HEK293 (cell line): ENCODE results near the gene ACSM6.

ENCODE experiments used
- CTCF ChIP-seq: fragments of 450-650 bp; formaldehyde crosslinking; IDR thresholded peaks from 2 replicates; pipeline ENCODE4 v1.5.1; 2016; ENCODE audit warnings: missing biosample characterization, missing genetic modification characterization
- PRDM1 ChIP-seq: fragments of 450-650 bp; formaldehyde crosslinking; IDR thresholded peaks from 2 replicates; pipeline ENCODE4; 2016; ENCODE audit warnings: missing biosample characterization, missing genetic modification characterization
- PRDM4 ChIP-seq: fragments of 450-650 bp; formaldehyde crosslinking; IDR thresholded peaks from 2 replicates; pipeline ENCODE4 v1.5.1; 2017; ENCODE audit warnings: missing biosample characterization, missing genetic modification characterization
- TCF7L2 ChIP-seq: IDR thresholded peaks from 2 replicates; pipeline ENCODE4 v1.6.1; 2011; ENCODE audit warnings: low read depth, mild to moderate bottlenecking, inconsistent platforms, low read length, moderate library complexity, borderline replicate concordance
- ZNF114 ChIP-seq: fragments of 450-650 bp; formaldehyde crosslinking; IDR thresholded peaks from 2 replicates; pipeline ENCODE4 v1.5.0; 2017; ENCODE audit warnings: missing biosample characterization, missing genetic modification characterization
- ZNF324 ChIP-seq: fragments of 450-650 bp; formaldehyde crosslinking; IDR thresholded peaks from 2 replicates; pipeline ENCODE4 v1.5.1; 2016; ENCODE audit warnings: missing biosample characterization, missing genetic modification characterization
- ZNF639 ChIP-seq: fragments of 450-650 bp; formaldehyde crosslinking; IDR thresholded peaks from 2 replicates; pipeline ENCODE4 v1.5.1; 2016; ENCODE audit warnings: missing biosample characterization, missing genetic modification characterization
- TF ChIP-seq, protein P1 (sequence below): fragments of 450-650 bp; formaldehyde crosslinking; IDR thresholded peaks from 2 replicates; pipeline ENCODE4 v1.5.1; 2017; ENCODE audit warnings: missing biosample characterization, missing genetic modification characterization

DNA sequence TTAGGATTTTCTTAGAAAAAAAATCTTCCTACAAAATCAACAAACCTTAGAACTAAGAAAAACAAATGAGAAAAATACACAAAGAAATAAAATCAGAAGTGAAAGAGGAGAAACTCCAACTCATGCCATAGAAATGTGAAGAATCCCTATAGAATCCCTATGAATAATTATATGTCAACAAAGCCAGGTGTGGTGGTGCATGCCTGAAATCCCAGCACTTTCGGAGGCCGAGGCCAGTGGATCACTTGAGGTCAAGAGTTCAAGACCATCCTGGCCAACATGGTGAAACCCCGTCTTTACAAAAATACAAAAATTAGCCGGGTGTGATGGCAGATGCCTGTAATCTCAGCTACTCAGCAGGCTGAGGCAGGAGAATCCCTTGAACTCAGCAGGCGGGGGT lies 27.1 kb downstream of the ACSM6 start:
- TF ChIP-seq ZNF639 (tag by site-specific recombination) = no peak
- no peak for TF ChIP-seq CTCF (tag by site-specific recombination)
- TF ChIP-seq ZNF114 = no peak
- TF ChIP-seq, protein P1, sequence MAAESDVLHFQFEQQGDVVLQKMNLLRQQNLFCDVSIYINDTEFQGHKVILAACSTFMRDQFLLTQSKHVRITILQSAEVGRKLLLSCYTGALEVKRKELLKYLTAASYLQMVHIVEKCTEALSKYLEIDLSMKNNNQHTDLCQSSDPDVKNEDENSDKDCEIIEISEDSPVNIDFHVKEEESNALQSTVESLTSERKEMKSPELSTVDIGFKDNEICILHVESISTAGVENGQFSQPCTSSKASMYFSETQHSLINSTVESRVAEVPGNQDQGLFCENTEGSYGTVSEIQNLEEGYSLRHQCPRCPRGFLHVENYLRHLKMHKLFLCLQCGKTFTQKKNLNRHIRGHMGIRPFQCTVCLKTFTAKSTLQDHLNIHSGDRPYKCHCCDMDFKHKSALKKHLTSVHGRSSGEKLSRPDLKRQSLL = no peak
- no peak for TF ChIP-seq ZNF324
- TF ChIP-seq TCF7L2 = no peak
- TF ChIP-seq PRDM4 (tag by site-specific recombination) = no peak
- no peak for TF ChIP-seq PRDM1 (tag by site-specific recombination)
